ENCODE results near the gene LRP2. TPM values are rescaled to one million over a fixed set of nuclear protein-coding genes. Genes with fewer than 3 reads are reported as not detected.
"Not testable (repeated sequence)": the region's sequence is repeated elsewhere in the genome, so short reads cannot be mapped to it uniquely, and the experiment has no call there.

LRP2 gene
- total RNA-seq, 2 donors from 2014 or later = 0.05 TPM; not detected in 1

DNA sequence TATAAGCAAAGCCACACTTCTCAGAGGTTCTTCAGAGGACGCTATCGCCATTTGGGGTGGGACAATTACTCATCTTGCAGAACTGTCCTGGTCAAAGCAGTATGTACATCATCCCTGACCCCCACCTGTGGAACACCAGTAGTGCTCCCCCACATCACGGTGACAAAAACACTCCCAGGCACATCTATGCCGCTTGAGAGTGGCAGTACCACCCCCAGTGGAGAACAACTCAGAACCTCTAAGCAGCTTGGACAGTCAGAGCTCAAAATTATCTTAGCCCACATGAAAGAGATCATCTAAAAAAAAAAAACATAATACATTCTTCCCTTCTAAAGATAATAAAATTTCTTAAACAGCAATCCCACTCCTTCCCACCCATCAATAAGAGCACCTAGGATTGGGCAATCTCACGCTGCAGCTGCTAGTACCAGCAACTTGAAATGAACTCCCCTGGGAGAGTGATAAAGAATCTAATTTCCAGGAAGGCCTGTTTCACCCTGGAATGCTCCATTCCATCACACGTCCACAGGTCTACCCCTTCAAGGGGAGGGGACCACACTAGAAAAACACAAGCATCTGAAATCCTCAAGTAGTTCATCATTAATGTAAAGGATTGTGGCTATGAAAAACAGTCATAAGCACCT, 31.7 kb downstream of the LRP2 start:
- H3K36me3 ChIP-seq = no peaks in the 10 kb centered on the region
- H3K27ac ChIP-seq = no peak overlapping the region
- H3K4me3 ChIP-seq = no peak overlapping the region
- TF ChIP-seq, protein P1, sequence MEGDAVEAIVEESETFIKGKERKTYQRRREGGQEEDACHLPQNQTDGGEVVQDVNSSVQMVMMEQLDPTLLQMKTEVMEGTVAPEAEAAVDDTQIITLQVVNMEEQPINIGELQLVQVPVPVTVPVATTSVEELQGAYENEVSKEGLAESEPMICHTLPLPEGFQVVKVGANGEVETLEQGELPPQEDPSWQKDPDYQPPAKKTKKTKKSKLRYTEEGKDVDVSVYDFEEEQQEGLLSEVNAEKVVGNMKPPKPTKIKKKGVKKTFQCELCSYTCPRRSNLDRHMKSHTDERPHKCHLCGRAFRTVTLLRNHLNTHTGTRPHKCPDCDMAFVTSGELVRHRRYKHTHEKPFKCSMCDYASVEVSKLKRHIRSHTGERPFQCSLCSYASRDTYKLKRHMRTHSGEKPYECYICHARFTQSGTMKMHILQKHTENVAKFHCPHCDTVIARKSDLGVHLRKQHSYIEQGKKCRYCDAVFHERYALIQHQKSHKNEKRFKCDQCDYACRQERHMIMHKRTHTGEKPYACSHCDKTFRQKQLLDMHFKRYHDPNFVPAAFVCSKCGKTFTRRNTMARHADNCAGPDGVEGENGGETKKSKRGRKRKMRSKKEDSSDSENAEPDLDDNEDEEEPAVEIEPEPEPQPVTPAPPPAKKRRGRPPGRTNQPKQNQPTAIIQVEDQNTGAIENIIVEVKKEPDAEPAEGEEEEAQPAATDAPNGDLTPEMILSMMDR (IDR thresholded peaks at IDR 0.05) = no peak
- no peak for DNase-seq
- H3K27me3 ChIP-seq = no peaks in the 10 kb centered on the region
- no peaks in the 10 kb centered on the region for H3K9me3 ChIP-seq
- no peak overlapping the region for H3K9ac ChIP-seq (ENCODE audit: low read depth in 2 of 2, low read length in 2 of 2)
- intact Hi-C loops (cut with DNase I) = no loop called here
- no peaks in the 10 kb centered on the region for H3K4me1 ChIP-seq

DNA sequence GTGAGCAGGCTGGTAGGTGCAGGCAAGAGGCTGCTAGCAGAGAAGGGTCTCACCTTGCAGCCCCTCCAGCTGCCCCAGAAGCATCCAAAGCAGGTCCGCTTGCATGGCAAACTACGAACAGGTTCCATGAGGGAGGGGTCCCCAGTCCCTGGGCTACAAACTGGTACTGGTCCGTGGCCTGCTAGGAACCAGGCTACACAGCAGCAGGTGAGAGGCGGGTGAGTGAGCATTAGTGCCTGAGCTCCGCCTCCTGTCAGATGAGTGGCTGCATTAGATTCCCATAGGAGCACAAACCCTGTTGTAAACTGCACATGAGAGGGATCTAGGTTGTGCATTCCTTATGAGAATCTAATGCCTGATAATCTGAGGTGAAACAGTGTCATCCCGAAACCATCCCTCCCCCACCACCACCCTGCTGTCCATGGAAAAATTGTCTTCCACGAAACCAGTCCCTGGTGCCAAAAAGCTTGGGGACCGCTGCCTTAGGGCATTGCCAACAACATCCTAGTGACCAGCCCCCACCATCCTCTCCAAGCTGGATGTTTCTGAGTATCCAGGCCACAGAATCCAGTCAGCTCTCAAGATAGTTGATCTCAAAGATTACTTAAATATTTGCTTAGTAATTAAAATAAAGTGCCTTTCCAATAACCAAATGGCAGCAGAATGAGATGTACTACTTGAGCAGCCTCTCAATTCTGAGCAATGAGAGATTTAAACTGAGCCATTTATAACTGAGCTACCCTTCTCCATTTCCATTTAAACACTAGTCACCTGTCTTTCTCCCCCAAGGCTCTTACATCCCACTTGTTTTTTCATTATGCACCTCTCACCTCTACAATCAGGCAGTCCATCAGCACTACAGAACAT, 32.4 kb downstream of the LRP2 start:
- no peaks in the 10 kb centered on the region for H3K27me3 ChIP-seq
- TF ChIP-seq, protein P1 (IDR thresholded peaks at IDR 0.05) = no peak
- H3K4me3 ChIP-seq = no peak overlapping the region
- H3K9ac ChIP-seq (ENCODE audit: low read depth in 2 of 2, low read length in 2 of 2) = no peak overlapping the region
- no peak overlapping the region for H3K27ac ChIP-seq
- intact Hi-C loops (cut with DNase I) = no loop called here
- H3K4me1 ChIP-seq = no peaks in the 10 kb centered on the region
- no peaks in the 10 kb centered on the region for H3K9me3 ChIP-seq
- no peaks in the 10 kb centered on the region for H3K36me3 ChIP-seq
- DNase-seq = no peak

DNA sequence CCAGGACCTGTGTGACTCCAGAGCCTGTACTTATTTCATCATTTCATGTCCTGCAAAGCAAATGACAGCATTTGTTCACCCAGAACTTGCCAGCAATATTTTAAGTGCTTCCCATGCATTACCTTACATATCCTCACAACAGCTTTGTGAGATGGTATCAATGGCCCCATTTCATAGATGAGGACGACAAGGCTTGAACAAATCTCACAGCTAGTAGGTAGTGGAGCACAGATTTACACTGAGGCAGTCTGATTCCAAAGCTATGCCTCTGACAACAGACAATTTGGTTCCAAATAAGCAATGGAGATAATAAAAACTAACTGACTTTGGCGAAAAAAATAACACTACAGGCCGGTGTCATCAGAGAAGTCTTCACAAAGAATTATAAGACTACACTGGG, 33.5 kb downstream of the LRP2 start:
- H3K27ac ChIP-seq = no peak overlapping the region
- intact Hi-C loops (cut with DNase I) = no loop called here
- H3K4me1 ChIP-seq = no peaks in the 10 kb centered on the region
- no peaks in the 10 kb centered on the region for H3K27me3 ChIP-seq
- no peak overlapping the region for H3K4me3 ChIP-seq
- TF ChIP-seq, protein P1 (IDR thresholded peaks at IDR 0.05) = no peak
- H3K9me3 ChIP-seq = no peaks in the 10 kb centered on the region
- H3K9ac ChIP-seq (ENCODE audit: low read depth in 2 of 2, low read length in 2 of 2) = no peak overlapping the region
- no peak for DNase-seq
- H3K36me3 ChIP-seq = no peaks in the 10 kb centered on the region

DNA sequence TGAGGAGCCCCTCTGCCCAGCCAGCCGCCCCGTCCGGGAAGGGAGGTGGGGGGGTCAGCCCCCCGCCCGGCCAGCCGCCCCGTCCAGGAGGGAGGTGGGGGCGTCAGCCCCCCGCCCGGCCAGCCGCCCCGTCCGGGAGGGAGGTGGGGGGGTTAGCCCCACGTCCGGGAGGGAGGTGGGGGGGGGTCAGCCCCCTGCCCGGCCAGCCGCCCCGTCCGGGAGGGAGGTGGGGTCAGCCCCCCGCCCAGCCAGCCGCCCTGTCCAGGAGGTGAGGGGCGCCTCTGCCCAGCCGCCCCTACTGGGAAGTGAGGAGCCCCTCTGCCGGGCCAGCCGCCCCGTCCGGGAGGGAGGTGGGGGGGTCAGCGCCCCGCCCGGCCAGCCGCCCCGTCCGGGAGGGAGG, 34.5 kb downstream of the LRP2 start:
- H3K27me3 ChIP-seq; H3K9ac ChIP-seq (ENCODE audit: low read depth in 2 of 2, low read length in 2 of 2); H3K9me3 ChIP-seq; H3K27ac ChIP-seq; DNase-seq; H3K4me3 ChIP-seq; intact Hi-C loops (cut with DNase I); H3K4me1 ChIP-seq; H3K36me3 ChIP-seq: not testable (repeated sequence)

DNA sequence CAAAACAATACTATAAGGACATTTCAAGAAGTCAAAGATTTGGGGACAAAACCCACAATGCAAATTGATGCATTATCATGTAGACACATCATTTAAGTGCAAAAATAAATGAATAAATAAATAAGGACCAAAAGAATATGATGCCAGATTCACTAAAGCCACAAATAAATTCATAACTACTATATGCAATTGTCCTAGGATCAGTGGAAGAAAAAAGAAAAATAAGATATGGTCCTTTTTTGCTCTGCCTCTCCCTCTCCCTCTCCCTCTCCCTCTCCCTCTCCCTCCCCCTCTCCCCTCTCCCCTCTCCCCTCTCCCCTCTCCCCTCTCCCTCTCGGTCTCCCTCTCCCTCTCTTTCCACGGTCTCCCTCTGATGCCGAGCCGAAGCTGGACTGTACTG, 36.4 kb downstream of the LRP2 start:
- H3K9me3 ChIP-seq; H3K36me3 ChIP-seq; H3K27ac ChIP-seq; H3K4me1 ChIP-seq; DNase-seq; intact Hi-C loops (cut with DNase I); H3K4me3 ChIP-seq; H3K9ac ChIP-seq (ENCODE audit: low read depth in 2 of 2, low read length in 2 of 2); H3K27me3 ChIP-seq: not testable (repeated sequence)

DNA sequence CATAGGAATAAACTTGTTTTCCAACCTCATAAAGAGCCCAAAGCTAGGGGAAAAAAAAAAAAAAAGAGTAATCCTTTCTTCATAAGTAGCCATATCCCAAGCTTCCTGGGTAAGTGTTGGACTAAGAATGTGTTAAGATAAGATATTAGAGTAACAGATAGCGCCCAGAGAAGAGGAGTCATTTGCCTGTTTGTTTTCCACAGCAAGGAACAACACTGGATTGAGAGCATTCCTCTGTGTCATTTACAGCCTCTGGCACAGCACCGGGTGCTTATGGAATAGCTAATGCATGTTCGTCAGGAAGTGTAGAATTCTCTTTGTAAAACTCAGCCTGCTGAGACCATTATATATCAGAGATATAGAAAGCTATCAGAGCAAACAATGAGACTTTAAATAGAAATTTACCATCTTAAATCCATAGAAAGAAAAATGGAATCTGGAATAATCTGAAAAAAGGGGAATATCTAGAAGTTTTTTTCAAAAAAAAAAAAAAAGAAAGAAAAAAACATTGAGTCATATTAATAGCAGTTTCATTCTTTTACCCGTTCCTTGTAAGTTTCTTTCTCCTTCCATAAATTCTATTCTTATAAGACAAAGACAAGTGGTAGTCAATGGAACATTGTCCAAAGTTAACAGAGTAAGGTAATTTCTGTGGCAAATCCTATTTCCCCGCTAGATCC, 37.6 kb downstream of the LRP2 start:
- Histone ChIP-seq H3K27me3 (no peaks in the 10 kb centered on the region), H3K27ac (no peak overlapping the region), H3K9me3 (no peaks in the 10 kb centered on the region), H3K4me3 (no peak overlapping the region), H3K36me3 (no peaks in the 10 kb centered on the region), H3K9ac (ENCODE audit: low read depth in 2 of 2, low read length in 2 of 2) (no peak overlapping the region), H3K4me1 (no peaks in the 10 kb centered on the region)
- TF ChIP-seq, protein P1 (IDR thresholded peaks at IDR 0.05) = no peak
- intact Hi-C loops (cut with DNase I) = no loop called here
- no peak for DNase-seq
